Ramos (cell line): ENCODE measurements around the gene NXPE3.
"Not testable (repeated sequence)": the region's sequence is repeated elsewhere in the genome, so short reads cannot be mapped to it uniquely, and the experiment has no call there.

Source experiments
- in situ Hi-C: fragments of 300-500 bp; cut with MboI; formaldehyde crosslinking; loops from one replicate; pipeline ENCODE4 v1.14.3; 2022; ENCODE audit warnings: low sequenced_read_pairs; ENCODE audit not compliant: unreplicated experiment

Gene NXPE3

DNA sequence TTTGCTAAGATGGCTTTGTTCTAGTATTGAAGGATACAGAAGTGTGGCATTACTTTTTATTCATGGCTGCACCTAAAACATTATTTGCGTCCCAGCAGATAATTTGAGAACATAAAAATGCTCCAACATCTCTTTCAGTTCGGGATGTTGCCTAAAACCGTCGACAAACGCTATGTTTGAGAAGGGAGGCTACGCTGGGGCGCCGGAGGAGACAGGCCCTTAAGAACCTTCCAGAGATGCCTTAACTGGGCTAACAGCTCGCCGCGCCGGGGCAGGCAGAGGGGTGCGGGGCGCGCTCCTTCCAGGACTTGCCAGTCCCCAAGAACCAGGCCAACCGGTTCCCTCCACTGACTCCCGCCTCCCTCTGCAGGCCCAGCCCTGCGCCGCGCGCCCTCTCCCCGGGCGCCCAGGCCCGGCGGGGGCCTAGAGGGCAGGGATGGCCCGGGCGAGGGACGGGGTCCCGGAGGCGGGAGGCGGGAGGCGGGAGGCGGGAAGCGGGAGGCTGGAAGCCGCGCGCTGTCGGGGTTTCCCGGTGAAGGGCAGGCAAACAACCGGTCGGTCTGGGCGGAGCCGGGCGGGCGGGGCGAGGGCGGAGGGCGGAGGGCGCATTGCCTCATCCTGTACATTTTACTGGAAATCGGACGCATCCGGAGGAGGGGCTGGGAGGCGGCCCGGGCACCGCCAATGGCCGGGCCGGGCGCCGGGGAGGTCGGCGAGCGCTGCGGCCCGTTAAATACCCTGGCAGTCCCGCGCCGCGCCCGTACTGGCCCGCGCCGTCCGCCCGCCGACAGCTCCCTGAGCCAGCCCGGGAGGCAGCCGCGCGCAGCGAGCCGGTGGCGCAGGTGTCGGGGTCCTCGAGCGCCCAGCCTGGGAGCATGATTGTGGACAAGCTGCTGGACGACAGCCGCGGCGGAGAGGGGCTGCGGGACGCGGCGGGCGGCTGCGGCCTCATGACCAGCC is 70.0 kb downstream of the NXPE3 start, which contains the start of gene NFKBIZ:
Gene NFKBIZ (plus strand): TSS at position 761 of the 960 bp plus-strand sequence. CDS start 115 bp downstream, at position 876.
- in situ Hi-C loops, result no loop called here

DNA sequence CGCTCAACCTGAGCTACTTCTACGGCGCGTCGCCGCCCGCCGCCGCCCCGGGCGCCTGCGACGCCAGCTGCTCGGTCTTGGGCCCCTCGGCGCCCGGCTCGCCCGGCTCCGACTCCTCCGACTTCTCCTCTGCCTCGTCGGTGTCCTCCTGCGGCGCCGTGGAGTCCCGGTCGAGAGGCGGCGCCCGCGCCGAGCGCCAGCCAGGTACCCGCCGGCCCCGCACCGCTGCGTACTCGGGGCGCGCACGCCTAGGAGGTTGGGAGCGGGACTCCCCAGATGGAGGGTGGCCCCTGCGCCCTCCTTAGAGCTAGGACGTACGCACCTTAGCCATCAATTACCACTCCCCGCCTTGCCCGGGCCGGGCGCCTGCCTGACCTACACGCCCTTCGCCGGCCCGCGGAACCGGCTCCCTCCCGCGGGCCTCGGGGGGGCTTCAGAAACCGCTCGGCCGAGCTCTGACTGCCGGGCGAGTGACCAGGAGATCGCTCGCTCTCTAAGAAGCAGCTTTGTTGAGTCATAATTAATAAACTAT is 70.8 kb downstream of the NXPE3 start:
- in situ Hi-C loops, result no loop called here

DNA sequence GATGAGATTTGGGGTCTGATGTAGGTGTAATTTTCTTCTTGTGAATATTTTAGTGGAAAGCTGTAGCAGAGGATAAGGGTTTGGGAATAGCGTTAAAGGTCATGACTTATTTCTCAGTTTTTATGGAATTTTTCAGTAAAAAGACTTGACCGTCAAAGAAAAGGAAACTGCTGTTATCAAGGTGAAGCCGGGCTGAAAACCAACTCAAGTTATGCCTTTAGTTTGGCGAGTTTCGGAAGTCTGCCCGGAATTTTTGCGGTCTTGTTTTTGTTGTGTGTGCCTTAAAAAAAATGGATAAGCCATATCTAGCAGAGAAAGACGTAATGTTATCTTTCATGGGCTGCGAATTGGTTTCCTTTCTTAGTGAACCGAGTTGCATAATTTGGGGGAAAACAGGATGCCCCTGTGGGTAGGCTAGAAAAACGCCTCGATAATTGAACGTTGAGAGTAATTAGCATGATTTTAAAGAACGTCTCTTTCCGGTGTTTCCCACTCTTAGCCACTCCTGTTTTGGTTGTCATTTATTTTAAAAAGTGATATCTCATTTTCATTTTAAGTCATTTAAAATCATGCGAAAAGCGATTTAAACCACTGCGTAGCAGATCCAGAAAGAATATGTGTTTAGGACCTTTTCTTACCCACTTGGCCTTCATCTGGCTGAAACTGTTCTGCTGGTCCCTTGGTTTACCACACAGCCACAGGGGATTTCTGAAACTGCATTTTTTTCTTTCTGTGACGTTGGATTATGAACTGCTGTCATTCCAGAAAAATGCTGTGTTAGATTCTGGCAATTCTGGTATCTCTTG is 71.4 kb downstream of the NXPE3 start:
- in situ Hi-C loops, result no loop called here

DNA sequence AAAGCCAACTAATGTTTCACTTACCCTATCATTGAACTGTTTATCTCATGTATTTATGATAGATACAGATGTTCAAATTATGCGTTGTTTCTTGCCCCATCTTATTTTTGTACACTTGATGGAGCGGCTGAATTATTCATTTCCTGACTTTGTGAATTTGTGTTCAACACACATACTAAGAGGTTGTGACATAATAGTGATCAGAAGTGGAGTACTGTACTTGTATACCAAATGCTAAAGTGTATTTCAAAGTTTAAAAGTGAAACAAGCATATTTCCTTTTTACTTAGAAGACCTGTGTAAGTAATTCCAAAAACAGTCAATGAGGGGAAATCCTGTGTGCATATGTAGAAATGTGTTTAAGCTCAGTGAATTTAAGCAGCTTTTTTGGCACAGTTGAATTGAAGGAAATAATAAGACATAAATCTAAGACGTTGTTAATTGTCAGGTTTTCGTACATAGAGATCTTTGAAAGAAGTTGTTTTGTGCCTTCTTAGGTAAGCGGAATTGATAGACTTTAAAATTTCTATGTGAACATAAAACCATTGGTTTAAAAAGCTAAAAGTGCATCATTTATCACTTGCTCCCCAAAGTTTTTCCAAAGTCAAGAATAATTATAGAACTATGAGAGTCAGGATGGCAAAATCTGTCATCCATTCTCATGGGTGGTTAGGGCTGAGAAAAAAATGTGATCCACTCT is 72.2 kb downstream of the NXPE3 start:
- in situ Hi-C loops, result no loop called here

DNA sequence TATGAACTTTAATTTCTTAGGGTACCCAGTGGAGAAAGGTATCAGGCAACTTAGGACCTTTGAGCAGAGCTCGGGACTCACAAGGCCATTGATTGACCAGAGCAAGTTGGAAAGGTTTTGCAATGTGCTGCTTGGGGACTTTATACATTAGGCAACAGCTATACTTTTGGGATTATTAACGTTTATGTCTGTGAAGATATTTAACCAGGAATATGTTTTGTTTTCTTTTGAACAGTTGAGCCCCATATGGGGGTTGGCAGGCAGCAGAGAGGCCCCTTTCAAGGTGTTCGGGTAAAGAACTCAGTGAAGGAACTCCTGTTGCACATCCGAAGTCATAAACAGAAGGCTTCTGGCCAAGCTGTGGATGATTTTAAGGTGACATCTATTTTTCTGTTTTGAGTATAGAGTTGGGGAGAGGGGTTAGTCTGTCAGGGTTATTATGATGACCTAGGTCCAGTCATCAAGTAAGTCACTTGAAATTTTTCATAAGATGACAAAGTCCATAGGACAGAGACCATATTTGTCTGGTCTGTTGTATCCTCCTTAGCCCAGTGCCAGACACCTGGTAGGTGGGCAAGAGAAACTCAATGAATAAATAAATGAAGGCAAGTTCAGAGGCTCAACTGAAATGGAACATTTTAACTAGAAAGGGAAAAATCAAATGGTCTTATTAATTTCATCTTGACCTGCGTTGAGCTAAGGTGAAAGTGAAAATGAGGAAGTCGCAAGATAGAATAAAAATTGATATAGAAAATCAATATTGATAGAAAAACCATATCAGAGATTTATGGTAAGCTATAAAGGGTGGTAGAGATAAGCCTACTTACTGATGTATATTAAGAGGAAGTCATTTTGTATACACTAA is 73.1 kb downstream of the NXPE3 start:
- in situ Hi-C loops, result no loop called here

DNA sequence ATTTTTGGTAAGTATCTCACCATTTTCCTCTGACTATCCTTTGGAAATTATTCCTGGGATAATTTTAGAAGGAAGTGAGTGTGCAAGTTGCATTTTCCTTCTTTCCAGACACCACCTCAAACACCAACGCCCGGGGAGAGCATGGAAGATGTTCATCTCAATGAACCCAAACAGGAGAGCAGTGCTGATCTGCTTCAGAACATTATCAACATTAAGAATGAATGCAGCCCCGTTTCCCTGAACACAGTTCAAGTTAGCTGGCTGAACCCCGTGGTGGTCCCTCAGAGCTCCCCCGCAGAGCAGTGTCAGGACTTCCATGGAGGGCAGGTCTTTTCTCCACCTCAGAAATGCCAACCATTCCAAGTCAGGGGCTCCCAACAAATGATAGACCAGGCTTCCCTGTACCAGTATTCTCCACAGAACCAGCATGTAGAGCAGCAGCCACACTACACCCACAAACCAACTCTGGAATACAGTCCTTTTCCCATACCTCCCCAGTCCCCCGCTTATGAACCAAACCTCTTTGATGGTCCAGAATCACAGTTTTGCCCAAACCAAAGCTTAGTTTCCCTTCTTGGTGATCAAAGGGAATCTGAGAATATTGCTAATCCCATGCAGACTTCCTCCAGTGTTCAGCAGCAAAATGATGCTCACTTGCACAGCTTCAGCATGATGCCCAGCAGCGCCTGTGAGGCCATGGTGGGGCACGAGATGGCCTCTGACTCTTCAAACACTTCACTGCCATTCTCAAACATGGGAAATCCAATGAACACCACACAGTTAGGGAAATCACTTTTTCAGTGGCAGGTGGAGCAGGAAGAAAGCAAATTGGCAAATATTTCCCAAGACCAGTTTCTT is 74.2 kb downstream of the NXPE3 start:
- in situ Hi-C loops, result no loop called here

DNA sequence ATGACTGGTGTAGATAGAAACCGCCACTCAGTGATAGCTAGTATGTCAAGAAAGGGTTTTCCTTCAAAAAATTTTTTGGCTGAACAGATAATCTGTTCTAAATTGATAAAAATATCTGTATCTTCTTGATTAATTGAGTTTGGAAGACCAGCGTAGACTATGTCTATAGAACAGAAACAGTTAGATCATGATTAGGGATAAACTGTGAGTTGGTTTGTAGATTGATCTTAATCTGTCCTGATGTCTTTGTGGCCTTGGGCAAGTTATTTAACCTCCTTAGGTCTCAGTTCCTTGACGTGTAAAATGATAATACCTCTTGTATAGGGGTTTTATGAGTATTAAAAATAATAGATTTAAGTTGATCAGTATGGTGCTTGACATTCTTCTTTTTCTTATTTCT is 75.0 kb downstream of the NXPE3 start:
- in situ Hi-C loops, result no loop called here

DNA sequence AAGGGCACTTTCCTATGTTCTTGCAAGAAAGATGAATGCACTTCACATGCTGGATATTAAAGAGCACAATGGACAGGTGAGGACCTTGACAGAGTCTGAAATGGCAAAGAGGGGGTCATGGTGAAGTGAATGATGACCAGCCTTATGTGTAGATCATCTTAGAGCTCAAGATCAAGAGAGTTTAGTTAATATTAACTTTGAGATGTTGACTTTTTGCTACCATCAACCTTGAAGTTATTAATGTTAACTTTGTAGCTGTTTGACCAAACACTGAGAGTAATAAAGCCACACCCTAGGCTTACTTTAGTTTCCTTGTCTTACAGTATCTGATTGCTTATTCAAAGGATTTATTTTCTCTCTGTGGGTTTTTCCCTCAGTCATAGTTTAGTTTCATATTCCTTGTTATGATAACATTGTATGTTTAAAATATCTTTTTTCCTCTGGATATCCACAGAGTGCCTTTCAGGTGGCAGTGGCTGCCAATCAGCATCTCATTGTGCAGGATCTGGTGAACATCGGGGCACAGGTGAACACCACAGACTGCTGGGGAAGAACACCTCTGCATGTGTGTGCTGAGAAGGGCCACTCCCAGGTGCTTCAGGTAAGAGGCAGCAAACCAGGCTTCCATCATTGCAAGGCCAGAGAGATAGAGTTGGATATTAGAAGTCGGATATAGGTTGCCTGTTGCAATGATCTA is 75.7 kb downstream of the NXPE3 start:
- in situ Hi-C loops, result no loop called here

DNA sequence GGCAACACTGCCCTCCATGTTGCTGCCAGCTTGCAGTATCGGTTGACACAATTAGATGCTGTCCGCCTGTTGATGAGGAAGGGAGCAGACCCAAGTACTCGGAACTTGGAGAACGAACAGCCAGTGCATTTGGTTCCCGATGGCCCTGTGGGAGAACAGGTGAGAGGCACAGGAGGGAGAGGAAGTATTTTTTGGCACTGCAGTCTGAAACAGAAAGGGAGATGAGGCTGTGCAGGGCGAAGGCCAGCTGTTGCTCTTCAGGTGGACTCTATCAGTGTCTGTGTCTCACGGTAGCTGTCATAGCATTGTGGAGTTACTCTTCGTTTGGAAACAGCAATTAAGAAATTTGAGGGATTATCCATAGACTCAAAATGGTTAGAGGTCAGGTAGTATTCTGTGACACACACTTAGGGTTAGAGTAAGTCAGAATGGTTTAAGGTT is 78.3 kb downstream of the NXPE3 start:
- in situ Hi-C loops, result no loop called here

DNA sequence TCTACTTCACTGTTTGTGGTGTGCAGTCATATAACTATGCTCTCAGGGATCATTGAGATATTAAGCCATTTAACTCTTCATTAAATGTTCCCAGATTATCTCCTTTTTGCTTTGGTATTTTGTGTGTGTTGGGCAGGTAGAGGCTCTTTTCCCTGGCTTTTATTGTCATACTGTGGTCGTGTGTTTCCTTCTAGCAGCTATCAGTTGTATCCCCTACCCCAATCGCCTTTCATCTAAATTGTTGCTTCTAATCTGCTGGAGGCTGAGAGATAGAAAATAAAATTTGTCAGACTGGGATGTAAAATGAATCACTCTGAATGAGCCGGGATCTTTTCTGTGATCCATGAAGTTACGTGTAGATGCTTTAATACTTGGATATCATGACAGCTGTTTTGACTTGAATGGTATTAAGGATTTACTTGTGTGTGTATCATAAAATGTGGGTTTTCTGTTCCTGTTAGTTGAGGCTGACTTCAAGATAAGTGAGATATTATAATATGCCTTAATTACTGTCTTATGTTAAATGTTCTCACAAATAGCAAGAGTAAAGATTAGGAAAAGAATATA is 79.5 kb downstream of the NXPE3 start:
- in situ Hi-C loops, result no loop called here

DNA sequence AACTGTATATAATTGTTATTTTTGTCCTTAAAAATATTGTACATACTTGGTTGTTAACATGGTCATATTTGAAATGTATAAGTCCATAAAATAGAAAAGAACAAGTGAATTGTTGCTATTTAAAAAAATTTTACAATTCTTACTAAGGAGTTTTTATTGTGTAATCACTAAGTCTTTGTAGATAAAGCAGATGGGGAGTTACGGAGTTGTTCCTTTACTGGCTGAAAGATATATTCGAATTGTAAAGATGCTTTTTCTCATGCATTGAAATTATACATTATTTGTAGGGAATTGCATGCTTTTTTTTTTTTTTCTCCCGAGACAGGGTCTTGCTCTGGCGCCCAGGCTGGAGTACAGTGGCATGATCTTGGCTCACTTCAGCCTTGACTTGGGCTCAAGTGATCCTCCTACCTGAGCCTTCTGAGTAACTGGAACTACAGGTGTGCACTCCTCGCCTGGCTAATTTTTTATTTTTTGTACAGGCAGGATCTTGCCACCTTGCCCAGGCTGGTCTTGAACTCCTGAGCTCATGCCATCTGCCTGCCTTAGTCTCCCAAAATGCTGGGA is 81.0 kb downstream of the NXPE3 start:
- in situ Hi-C loops, result no loop called here

DNA sequence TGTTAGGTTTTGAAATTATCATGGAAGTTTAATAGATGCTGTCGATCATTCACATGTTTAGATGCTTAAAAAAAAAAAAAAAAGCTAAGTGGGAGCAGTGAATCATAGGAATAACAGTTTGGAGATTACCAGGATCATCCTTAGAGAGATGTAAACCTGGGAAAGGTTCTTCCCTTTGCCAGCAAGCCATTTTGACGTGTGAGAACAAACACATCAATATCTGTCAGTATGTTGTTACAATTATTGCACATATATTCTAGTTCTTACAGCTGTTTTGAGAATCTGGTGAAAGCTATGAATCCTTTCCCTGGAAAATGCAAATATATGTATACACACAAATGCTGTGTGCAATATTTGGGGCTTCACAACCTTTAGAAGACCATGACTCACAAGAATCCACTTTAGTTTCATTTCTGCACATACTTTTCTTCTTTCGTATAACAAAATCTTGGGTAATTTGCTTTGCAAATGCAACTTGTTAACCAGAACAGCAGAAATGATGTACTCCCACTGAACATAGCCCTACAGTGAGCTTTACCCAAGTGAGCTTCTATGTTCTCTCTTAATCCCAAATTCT is 82.3 kb downstream of the NXPE3 start:
- in situ Hi-C loops, result no loop called here

DNA sequence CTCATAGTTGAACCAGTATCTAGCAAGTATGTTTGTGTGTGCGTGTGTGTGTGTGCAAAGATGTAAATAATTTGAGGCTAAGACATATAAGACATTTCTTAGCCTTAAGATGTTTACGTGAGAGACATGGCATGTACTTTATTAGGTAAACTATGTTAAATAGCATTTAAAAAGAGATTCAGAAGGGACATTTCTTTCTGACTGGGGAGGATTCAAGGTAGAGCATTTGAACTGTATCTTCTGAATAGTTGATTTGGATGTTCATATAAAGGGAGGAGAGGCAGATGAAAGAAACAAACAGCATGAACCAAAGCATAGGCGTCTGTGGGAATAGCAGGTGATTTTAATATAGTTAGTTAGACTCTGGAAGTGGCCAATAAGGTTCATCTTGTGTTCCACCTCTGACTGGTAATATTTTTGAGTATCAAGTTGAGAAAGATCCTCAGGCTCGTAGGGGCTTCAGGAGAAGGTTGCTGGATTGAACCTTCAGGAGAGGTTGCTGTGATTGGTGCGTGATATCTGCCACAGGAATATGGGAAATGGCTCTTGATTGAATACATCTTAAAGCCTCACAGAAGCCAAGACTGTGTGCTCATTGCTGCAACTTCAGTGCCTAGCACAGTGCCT is 82.9 kb downstream of the NXPE3 start:
- in situ Hi-C loops, result no loop called here

DNA sequence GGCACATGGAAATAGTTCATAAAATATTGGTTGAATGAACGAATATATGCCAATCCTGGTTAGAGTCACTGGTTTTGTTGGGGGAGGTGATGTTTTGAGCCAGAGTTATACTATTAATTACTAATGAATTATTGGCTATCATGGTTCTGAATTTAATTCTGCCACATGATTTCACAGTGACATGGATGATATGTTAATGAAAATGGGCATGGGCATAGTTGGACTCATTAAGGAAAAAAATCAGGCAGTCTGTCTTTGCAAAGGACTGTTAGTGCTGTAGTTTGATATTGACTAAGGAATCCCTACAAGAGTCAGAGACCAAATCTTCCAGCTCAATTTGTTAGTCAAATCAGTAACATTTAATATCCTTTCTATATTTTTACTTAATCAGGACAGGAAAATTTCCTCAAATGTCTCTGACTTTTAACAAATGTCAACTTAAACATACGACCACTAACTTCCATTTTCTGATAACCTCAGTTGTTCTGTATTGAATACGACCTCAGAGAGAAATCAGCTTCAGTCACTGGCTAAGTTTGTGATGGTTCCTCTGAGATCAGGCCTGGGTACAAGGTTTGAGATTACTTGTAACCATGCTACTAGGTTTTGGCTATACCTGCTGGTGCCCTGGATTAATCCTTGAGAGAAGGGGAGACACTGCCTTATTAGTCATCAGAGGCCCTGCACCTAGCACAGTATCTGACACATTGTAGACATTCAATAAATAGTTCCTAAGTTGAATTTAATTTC is 83.6 kb downstream of the NXPE3 start:
- in situ Hi-C loops, result no loop called here

DNA sequence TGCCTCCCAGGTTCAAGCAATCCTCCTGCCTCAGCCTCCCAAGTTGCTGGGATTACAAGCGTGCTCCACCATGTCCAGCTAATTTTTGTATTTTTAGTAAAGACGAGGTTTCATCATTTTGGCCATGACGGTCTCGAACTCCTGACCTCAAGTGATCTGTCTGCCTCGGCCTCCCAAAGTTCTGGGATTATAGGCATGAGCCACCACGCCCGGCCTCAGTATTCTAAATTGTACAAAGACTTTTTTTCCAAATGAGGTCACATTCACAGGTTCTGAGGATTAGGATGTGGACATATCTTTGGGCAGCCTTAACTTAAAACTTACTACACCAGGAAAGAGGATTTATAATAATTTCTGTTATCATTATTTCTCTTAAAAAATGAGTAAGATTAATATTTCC is 85.9 kb downstream of the NXPE3 start:
- in situ Hi-C loops, result not testable (repeated sequence)
